ENCODE measurements around the gene C4BPA.

The C4BPA gene

GRCh38 chr1:207124389-207124788, 20.4 kb downstream of the C4BPA start:
- no peak for DNase-seq (ENCODE audit: low spot score)

DNA sequence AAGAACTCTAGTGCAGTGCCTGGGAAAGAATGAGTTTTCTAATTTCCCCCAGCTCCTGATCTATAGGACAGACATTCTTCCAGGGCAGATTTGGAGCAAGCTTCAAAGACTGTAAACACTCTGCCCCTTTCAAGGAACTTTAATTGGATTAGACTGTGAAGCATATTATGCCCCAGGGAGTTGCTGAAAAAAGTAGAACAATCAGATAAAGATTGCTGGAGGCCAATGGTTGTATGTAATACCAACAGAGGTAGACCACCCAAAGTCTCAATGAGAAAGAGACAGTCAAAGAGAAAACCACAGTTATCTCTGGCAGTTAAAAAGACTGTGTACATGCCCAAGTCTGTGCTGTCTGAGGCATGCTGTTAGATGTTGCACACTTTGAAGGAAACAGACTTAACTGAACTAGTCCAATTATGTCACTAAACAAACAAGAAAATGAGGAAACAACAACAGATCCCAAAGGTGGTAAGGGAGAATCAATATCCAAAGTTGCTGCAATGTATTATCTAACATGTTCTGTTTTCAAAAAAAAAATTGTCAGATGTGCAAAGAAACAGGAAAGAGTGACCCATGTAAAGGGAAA, 24.4 kb downstream of the C4BPA start:
- no peak for DNase-seq (ENCODE audit: low spot score)

DNA sequence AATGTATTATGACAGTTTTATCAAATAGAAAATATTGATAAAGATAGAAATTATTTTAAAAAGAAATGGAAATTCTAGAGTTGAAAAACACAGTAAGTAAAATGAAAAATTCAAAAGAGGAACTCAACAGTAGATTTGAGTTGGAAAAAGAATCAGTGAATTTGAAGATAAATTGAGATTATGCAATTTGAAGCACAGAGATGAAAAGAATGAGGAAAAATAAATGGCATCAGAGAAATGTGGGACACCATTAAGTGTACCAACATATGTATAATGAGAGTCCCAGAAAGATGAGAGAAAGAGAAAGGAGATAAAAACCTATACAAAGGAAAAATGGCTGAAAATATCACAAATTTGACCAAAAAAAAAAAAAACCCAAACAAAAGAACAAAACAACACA, 25.0 kb downstream of the C4BPA start:
- DNase-seq (ENCODE audit: low spot score): no peak

DNA sequence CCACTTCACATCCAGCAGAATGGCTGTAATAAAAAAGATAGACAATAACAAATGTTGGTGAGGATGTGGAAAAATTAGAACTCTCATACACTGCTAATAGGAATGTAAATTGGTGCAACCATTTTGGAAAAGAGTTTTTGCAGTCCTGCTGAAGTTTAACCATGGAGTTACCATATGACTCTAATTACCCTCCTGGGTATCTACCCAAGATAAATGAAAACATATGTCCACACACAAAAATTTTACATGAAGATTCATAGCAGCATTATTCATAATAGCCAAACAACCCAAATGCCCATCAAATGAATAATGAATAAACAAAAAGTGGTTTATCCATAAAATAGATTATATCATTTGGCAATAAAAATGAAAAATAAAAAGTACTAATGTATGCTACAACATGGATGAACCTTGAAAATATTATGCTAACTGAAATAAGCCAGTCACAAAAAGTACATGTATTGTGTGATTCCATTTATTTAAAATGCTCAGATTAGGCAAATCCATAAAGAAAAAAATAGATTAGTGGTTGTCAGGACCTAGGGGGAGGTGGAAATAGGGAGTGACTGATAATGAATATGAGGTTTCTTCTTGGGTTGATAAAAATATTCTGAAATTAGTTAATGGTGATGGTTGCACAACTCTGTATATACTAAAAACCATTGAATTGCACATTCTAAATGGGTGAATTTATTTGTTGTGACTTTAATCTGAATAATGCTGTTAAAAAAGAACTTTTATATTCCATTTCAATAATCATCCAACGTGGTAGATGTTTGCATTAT, 26.4 kb downstream of the C4BPA start:
- no peak for DNase-seq (ENCODE audit: low spot score)

GRCh38 chr1:207131163-207131562, 27.1 kb downstream of the C4BPA start:
- no peak for DNase-seq (ENCODE audit: low spot score)

DNA sequence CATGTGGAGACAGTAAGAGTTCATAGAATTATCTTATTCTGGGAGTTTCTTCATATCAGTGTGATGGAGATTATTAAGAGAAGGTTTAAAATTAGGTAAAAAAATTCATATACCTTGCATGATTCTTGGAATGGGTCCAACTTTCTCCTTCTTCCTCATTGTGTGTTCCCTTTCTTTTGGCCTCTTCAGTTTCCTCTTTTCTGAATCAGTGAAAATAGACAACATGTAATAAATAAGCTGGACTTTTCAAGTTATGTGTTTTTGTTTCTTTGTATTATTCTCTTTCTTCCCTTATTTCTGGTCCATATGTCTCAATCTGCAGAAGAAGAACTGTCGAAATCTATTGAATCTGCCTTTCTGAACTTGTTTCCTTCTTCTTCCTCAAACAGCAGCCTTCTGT, 30.5 kb downstream of the C4BPA start:
- no peak for DNase-seq (ENCODE audit: low spot score)

DNA sequence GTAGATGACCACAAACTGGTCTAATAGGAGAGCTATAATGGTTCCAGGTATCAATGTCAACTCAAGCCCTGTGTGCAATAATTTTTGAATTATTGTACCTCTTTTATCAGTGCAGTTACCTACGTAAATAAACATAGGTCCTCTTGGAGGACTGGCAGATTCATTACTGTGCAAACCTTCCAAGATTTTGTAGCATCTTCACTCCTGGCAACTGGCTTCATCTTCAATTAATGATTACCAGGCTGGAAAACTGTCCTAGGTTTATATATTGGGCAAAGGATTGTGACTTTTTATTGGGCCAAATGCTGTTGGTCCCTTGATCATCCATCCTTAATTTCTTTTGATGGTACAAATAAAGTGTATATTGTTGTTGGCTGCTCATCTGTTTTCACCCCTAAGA, 35.6 kb downstream of the C4BPA start:
- DNase-seq (ENCODE audit: low spot score): no peak

- DNase-seq (ENCODE audit: low spot score): no peak
These were observed 36.5 kb downstream of the C4BPA start for GRCh38 chr1:207140536-207140935.

DNA sequence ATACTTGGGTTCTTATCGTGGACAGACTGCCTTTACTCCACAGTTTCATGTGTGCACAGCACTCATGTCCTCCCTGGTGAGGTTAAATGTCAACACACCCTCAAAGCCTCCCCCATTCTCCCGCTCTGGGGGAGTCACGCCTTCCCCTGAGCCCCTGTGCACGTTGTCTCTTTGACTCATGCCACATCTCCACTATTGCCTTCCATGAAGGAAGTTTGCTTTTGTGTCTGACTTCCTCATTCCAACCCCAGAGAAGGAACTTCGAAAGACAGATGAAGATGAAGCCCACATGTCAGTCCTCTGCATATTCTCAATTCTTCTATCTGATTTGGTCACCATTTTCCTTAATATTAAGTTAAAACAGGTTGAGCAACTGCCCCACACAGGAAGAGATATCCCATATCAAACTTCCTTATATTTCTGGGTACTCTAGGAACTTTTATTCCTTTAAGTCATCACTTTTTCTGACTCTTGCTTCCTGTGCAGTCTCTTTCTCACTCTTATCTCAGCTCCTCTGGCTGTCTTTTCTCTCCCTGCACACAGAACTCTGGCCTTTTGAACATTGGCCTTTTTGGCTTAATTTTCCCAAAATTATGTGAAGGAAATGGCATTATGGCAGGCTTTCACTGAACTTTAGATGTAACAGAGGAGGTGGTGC, 41.5 kb downstream of the C4BPA start:
- no peak for DNase-seq (ENCODE audit: low spot score)

- no peak for DNase-seq (ENCODE audit: low spot score)
These were observed 47.9 kb downstream of the C4BPA start for GRCh38 chr1:207151920-207152319.

DNA sequence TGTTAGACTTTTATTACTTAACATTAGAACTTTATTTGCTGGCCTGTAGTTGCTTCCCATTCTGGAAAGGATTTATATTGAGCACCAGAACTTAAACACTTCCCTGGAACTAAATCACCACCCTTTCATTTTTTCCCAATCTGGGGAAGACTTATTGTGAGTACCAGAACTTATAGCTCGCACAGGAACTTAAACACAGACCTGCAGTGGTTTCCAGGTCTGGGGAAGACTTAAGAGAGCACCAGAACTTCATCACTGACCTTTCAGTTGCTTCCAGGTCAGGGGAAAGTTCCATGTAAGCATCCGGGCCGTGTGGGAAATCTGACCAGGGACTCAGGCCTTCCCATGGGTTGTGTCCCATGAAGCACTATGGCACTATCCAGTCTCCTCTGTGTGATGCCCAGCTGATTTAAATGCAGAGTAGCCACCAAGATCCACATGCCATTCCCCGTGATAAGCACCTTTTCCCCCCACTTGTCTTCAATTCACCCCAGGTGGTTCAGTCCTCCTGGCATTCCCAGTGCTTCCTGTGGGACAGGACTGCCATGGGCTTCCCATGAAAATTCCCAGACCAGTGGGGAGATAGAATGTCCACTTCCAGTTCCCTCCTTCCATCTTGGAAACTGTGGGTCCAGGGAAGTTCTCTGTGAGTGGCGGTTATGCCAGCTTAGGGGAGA, 48.9 kb downstream of the C4BPA start:
- no peak for DNase-seq (ENCODE audit: low spot score)

DNA sequence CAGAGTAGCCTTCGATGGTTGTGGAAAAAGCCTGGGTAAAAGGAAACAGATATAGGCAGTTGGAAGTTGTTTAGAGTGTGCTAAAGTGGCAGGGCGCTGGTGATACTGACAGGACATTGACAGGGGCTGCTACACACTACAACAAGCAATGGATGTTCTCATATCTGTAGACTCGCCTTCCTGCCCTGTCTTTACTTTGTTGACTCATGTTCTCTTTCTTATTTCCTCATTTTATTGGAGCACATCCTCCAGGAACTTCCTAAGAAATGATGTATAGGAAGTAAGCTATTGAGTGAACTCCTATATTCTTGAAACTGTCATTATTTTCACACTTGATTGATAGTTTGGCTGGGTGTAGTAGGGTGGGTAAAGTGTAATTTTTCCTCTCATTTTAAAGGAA, 51.0 kb downstream of the C4BPA start:
- no peak for DNase-seq (ENCODE audit: low spot score)

DNA sequence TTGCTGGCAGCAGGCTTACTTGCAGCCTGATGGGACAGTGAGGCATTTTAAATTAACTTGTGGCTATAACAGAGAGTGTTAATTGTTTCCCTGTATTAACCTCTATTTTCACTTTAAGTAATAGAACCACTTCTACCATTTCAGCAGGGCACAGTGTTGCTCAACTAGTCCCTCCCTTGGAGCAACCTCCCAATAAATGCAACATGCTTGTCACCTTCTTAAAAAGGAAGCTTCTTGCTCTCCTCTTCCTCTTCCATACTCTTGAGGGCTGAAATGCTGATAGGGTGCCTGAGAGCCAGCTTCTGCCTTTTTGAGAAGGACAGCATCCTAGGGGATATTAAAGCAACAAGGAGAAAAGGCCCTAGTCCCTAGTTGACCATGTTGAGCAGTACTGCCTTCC, 52.1 kb downstream of the C4BPA start:
- DNase-seq (ENCODE audit: low spot score): no peak

DNA sequence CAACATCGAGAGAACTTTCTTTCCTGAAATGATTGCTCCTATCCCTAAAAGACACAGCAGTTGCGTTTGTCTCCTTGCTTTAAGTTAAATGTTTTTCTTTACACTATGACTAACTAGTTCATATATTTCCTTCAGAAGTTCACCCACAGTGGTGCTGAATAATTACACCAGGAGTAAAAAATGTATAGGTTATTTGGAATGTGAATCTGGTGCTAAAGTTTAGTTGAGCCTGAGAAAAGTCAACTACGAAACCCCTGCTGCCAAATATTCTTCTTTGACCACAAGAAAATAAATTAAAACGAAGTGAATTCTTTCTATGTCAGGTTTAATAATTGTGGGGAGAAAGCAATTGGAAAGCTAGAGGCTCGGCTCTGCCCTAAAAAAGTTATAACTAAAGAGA, 52.8 kb downstream of the C4BPA start:
- DNase-seq (ENCODE audit: low spot score): no peak

- no peak for DNase-seq (ENCODE audit: low spot score)
These were observed 60.1 kb downstream of the C4BPA start for GRCh38 chr1:207164086-207164485.

DNA sequence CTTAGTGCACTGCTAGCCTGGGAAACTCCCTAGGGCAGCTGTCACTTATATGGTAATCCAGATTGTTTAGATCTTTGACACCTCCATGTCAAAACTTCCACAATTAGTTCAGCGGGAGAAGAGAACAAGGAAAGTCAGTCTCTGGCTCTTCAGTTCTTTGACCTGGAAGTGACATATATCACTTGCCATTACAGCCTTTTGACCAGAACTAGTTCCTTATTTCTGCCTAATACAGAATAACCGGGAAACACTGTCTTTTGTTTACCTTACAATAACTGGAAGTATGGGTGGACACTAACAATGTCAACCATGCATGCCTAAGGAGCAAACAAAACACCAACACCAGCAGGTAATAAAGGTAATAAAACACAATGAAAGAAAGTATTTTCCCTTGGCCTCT, 68.3 kb downstream of the C4BPA start:
- no peak for DNase-seq (ENCODE audit: low spot score)

DNA sequence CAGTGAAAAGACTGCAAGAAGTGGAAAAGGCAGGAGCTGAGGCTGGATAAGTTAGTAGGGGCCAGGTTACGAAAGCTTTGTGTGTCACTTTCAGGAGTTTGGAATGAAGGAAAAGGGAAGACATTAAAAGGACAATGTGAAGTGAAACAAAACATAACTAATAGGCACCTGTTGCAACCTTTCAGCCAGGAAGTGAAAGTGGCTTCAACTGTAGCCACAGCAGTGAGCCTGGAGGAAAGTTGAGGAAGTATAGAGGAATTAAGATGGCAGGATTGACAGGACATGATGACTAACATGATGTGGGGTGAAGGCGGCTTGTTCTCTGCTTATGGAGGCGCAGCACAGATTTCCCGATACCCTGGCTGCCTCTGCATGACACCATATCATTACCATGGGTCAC, 68.9 kb downstream of the C4BPA start:
- no peak for DNase-seq (ENCODE audit: low spot score)

DNA sequence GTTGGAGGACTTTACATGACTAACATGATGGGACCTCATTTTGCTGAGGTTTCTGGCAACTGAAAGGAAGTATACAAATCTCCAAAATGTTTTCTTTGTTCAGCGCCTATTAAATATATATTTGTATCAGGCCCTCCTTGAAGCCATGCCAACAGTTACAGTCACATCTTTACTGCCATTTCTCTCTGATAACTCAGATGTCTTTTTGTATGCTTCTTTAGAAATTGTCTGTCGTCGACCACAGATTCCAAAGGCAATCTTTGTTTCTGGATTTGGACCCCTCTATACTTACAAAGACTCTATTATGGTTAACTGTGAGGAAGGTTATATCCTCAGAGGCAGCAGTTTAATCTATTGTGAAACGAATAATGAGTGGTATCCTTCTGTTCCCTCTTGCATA, 69.4 kb downstream of the C4BPA start:
- no peak for DNase-seq (ENCODE audit: low spot score)

GRCh38 chr1:207174913-207175312, 70.9 kb downstream of the C4BPA start:
- no peak for DNase-seq (ENCODE audit: low spot score)

GRCh38 chr1:207179036-207179435, 75.0 kb downstream of the C4BPA start:
- no peak for DNase-seq (ENCODE audit: low spot score)

DNA sequence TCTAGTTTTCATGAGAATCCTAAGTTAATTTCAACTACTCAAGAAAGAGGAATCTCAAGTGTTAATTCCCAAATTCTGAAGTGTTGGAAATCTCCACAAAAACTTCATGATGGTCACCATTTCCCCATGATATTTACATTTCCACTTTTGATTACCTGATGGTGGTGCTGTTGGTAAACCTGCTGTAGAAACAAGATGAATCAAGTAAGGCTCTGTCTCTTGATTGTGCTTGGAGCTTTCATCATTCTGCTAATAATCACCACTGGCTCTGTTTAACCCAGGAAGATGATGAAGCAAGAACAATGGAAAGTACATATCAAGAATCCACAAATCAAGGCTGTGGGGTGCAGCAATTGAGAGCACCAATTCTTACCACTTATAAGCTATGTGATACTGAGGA, 77.8 kb downstream of the C4BPA start:
- DNase-seq (ENCODE audit: low spot score): no peak

DNA sequence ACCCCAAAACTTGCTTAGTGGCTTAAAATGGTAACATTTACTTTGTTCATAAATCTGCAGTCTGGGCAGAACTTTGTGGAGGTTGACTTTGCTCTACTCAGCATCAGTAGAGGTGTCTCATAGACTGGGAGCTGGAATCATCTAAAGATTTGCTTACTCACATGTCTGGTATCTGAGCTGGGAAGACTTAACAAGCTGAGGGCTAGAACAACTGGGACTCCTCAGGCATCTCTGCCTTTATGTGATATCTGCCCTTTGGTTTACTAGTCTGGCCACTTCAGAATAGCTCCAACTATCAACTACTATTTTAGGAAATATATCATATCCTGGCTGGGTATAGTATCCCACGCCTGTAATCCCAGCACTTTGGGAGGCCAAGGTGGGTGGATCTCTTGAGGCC, 82.5 kb downstream of the C4BPA start:
- DNase-seq (ENCODE audit: low spot score): no peak

DNA sequence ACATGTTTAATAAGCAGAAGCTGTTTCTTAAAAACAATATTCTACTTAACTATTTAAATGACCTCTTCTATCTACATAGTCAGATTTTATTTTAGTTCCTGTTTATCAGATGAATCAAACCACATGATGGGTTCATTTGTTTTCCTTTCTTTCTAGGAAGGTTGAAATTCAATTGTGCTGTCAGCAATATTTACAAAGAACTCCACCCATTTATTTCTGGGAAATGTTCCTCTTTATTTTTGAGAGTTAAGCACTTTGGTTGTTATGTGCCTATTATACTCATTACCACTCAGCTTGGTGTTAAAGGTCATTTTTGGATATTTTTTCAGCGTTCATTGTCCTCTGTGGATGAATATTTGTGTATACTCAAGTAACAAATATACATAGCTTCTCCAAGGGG, 84.9 kb downstream of the C4BPA start:
- no peak for DNase-seq (ENCODE audit: low spot score)

All from GM03348 (cell line).